ENCODE results near the gene NWD2. TPM values are rescaled to one million over a fixed set of nuclear protein-coding genes. Genes with fewer than 3 reads are reported as not detected.

The NWD2 gene
- total and polyA plus RNA-seq, 9 of the 15 experiments (the other 6 are each of a cell fraction or from before 2014, with no cell fraction given), result not detected

DNA sequence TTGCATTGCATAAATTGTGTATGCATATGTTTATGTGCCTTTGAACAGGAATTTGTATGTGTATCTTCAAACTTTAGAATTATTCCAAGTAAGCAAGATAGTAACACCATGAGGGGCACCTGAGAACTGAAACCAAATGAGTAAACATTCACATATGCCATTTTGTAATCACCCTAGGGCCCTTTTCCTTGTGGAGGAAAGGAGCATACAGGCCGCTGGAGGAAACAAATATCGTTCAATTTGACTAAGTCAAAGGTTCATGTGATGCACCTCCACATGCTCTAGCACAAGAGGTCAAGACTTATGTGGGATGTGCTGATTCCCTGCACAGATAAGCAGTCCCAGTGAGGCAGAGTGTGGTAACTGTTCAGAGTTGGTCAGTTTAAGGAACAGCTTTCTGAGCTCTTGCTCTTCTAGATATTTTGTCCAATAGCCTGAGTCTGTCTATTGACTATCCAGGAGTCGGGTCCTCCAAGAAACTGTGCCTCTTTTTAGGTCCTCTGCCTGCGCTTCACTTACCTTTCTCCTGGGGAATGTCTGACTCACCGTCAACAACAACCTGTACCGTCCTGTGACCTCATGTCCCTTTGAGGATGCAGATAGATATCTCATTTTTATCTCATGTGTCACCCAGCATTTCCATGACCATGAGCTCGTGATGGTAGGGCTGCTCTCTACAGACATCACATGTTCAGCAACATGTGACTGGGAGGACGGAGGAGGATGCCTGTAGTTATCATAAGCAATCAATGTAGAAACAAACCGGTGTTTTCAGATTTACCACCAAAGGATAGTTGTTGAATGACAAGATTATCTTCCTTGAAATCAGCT is 196.9 kb downstream of the NWD2 start:
- POLR2A ChIA-PET, result no interaction called here
- FAIRE-seq (no peak), ATAC-seq (no peak), DNase-seq (ENCODE audit: extremely low read depth in 1 of 4, low spot score in 3 of 4) (no peak)
- Histone ChIP-seq H3K27me3 (ENCODE audit: control insufficient read depth in 2 of 2, insufficient read depth in 2 of 2, low read length in 2 of 2) (peaks cover 5 to 18% of the 10 kb centered on the region in 2 experiments; a peak in 4 of 5 replicates), H3K9me1 (ENCODE audit: control insufficient read depth, insufficient read depth, low read length) (no peaks in the 10 kb centered on the region), H3K9me3 (replicated peaks; ENCODE audit: control insufficient read depth, insufficient read depth, low read depth, low read length) (no peaks in the 10 kb centered on the region), H3K36me3 (ENCODE audit: control insufficient read depth, insufficient read depth, low read length) (no peaks in the 10 kb centered on the region), H3K4me1 (replicated peaks in 1 of 2; ENCODE audit: control insufficient read depth in 2 of 2, insufficient read depth in 2 of 2, low read length in 2 of 2) (no peaks in the 10 kb centered on the region), H4K20me1 (replicated peaks; ENCODE audit: control insufficient read depth, insufficient read depth, low read length) (0 out of 2 replicates have a peak, but pooled peaks cover 4% of the 10 kb centered on the region), H3K27ac (ENCODE audit: extremely low read depth, low read depth, low read length) (no peak overlapping the region), H3K4me2 (ENCODE audit: insufficient read depth, low read length) (no peak overlapping the region), H3K79me2 (ENCODE audit: control insufficient read depth, insufficient read depth, low read length) (no peaks in the 10 kb centered on the region), H3K9ac (ENCODE audit: insufficient read depth in 1 of 2, low read depth in 2 of 2, low read length in 2 of 2) (no peak overlapping the region), H2AFZ (ENCODE audit: low read depth, low read length) (no peak overlapping the region), H3K4me3 (no peak overlapping the region)
- WGBS (ENCODE audit: insufficient coverage, low coverage, missing lambda C conversion rate), result under 1% methylated on average over 9 of the region's 9 CpGs
- in situ Hi-C loops (cut with MboI) (no loop called here), intact Hi-C loops (cut with micrococcal nuclease) (no loop called here)
- CTCF ChIA-PET (ENCODE audit: low intra/inter-chr PET ratio), result no interaction called here
- no peak for TF ChIP-seq ETV1 (tag; conservative IDR thresholded peaks at IDR 0.05; ENCODE audit: low read depth)
- TF ChIP-seq, protein P1, sequence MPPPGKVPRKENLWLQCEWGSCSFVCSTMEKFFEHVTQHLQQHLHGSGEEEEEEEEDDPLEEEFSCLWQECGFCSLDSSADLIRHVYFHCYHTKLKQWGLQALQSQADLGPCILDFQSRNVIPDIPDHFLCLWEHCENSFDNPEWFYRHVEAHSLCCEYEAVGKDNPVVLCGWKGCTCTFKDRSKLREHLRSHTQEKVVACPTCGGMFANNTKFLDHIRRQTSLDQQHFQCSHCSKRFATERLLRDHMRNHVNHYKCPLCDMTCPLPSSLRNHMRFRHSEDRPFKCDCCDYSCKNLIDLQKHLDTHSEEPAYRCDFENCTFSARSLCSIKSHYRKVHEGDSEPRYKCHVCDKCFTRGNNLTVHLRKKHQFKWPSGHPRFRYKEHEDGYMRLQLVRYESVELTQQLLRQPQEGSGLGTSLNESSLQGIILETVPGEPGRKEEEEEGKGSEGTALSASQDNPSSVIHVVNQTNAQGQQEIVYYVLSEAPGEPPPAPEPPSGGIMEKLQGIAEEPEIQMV (tag; conservative IDR thresholded peaks at IDR 0.05; ENCODE audit: low read depth), result no peak
- no peak for TF ChIP-seq KAT2B (IDR thresholded peaks at IDR 0.05; ENCODE audit: low read depth, low read length)
- TF ChIP-seq ZBTB17 (CRISPR knock-in tag; IDR thresholded peaks at IDR 0.05), result no peak
- no peak for TF ChIP-seq ZNF780A (CRISPR knock-in tag; IDR thresholded peaks at IDR 0.05)
- no peak for TF ChIP-seq SETDB1 (IDR thresholded peaks at IDR 0.05; ENCODE audit: low read length)
- no TSS peak for BruUV-seq (replicated peaks)
